WTC11 (cell line): ENCODE measurements around the gene SLC15A2. TPM values are rescaled to one million over a fixed set of nuclear protein-coding genes. Genes with fewer than 3 reads are reported as not detected.
"Not testable (repeated sequence)": the region's sequence is repeated elsewhere in the genome, so short reads cannot be mapped to it uniquely, and the experiment has no call there.

Source experiments
- ATAC-seq: fragments of 200-7000 bp; cut with Tn5 transposase; 2 replicates; pipeline ENCODE4 v1.10.0; 2021; ENCODE audit warnings: mild to moderate bottlenecking, moderate library complexity
- CTCF ChIA-PET: fragments of 300-600 bp; sonication (Branson Sonifier 250); formaldehyde crosslinking; loops from one replicate; lab custom pipeline; 2021; ENCODE audit warnings: antibody characterized with exemption; lab: Charles Lee
- POLR2A ChIA-PET: fragments of 350-600 bp; sonication (Branson Sonifier 250); formaldehyde crosslinking; loops from one replicate; lab custom pipeline; 2021; ENCODE audit warnings: antibody characterized with exemption; lab: Charles Lee
- DNase-seq: peaks from one replicate; pipeline ENCODE4 v3.0.0; 2021; ENCODE audit warnings: low spot score
- H3K27ac Mint-ChIP-seq: 2 replicates; pipeline ENCODE4 v1.8.0; 2021; ENCODE audit warnings: mixed read lengths
- H3K27me3 Mint-ChIP-seq: 2 replicates; pipeline ENCODE4 v1.8.0; 2021; ENCODE audit warnings: low read depth, mild to moderate bottlenecking, moderate library complexity, mixed read lengths
- H3K36me3 Mint-ChIP-seq: 2 replicates; pipeline ENCODE4 v1.8.0; 2021; ENCODE audit warnings: mixed read lengths
- H3K4me1 Mint-ChIP-seq: 2 replicates; pipeline ENCODE4 v1.8.0; 2022; ENCODE audit warnings: mixed read lengths
- H3K4me3 Mint-ChIP-seq: 2 replicates; pipeline ENCODE4 v1.8.0; 2021; ENCODE audit warnings: mild to moderate bottlenecking, moderate library complexity, mixed read lengths
- H3K9me3 Mint-ChIP-seq: 2 replicates; pipeline ENCODE4 v1.8.0; 2021; ENCODE audit warnings: mixed read lengths
- ATF1 ChIP-seq: sonication (generic); formaldehyde crosslinking; IDR thresholded peaks from 2 replicates; pipeline ENCODE4 v1.8.1; 2023; ENCODE audit warnings: mild to moderate bottlenecking, moderate library complexity, missing genetic modification reagents
- ELF4 ChIP-seq: sonication (generic); formaldehyde crosslinking; IDR thresholded peaks from 2 replicates; pipeline ENCODE4 v1.8.1; 2022; ENCODE audit warnings: low read depth, mild to moderate bottlenecking, moderate library complexity, missing genetic modification reagents
- ESRRA ChIP-seq: sonication (generic); formaldehyde crosslinking; IDR thresholded peaks from 2 replicates; pipeline ENCODE4 v1.8.1; 2022; ENCODE audit warnings: mild to moderate bottlenecking, missing genetic modification reagents, borderline replicate concordance
- FOXK1 ChIP-seq: sonication (generic); formaldehyde crosslinking; IDR thresholded peaks from 2 replicates; pipeline ENCODE4 v1.8.0; 2022; ENCODE audit warnings: mild to moderate bottlenecking, moderate library complexity, missing genetic modification reagents
- FOXP1 ChIP-seq: sonication (generic); formaldehyde crosslinking; IDR thresholded peaks from 2 replicates; pipeline ENCODE4 v1.8.0; 2022; ENCODE audit warnings: missing genetic modification reagents, mild to moderate bottlenecking, moderate library complexity, borderline replicate concordance
- GTF2I ChIP-seq: fragments of 250-450 bp; sonication (Bioruptor Pico); conservative IDR thresholded peaks from 2 replicates; pipeline ENCODE4 v1.4.0; 2021; ENCODE audit warnings: mild to moderate bottlenecking
- IRF2 ChIP-seq: sonication (generic); formaldehyde crosslinking; IDR thresholded peaks from 2 replicates; pipeline ENCODE4 v1.8.0; 2022; ENCODE audit warnings: low read depth, missing genetic modification reagents, borderline replicate concordance
- JUN ChIP-seq: sonication (generic); formaldehyde crosslinking; IDR thresholded peaks from 2 replicates; pipeline ENCODE4 v1.8.0; 2023; ENCODE audit warnings: mild to moderate bottlenecking, missing genetic modification reagents
- MYBL2 ChIP-seq: sonication (generic); formaldehyde crosslinking; IDR thresholded peaks from 2 replicates; pipeline ENCODE4 v1.8.1; 2023; ENCODE audit warnings: mild to moderate bottlenecking, moderate library complexity, missing genetic modification reagents
- PRRX2 ChIP-seq: fragments of 250-450 bp; sonication (Bioruptor Pico); IDR thresholded peaks from 2 replicates; pipeline ENCODE4 v1.8.0; 2021; ENCODE audit warnings: mild to moderate bottlenecking
- SMAD4 ChIP-seq: sonication (generic); formaldehyde crosslinking; IDR thresholded peaks from 2 replicates; pipeline ENCODE4 v1.8.0; 2022; ENCODE audit warnings: mild to moderate bottlenecking, missing genetic modification reagents
- SOX15 ChIP-seq: fragments of 250-450 bp; sonication (Bioruptor Pico); IDR thresholded peaks from 2 replicates; pipeline ENCODE4 v1.9.0; 2021; ENCODE audit warnings: mild to moderate bottlenecking
- SP1 ChIP-seq: sonication (generic); formaldehyde crosslinking; conservative IDR thresholded peaks from 2 replicates; pipeline ENCODE4 v1.8.1; 2022; ENCODE audit warnings: missing genetic modification reagents
- TP53 ChIP-seq: sonication (generic); formaldehyde crosslinking; IDR thresholded peaks from 2 replicates; pipeline ENCODE4 v1.8.1; 2023; ENCODE audit warnings: mild to moderate bottlenecking, missing genetic modification reagents
- ZNF423 ChIP-seq: fragments of 250-450 bp; sonication (Bioruptor Pico); IDR thresholded peaks from 2 replicates; pipeline ENCODE4 v2.1.2; 2022; ENCODE audit warnings: mild to moderate bottlenecking, moderate library complexity
- ZNF671 ChIP-seq: fragments of 250-450 bp; sonication (Bioruptor Pico); IDR thresholded peaks from 2 replicates; pipeline ENCODE4 v1.8.0; 2021; ENCODE audit warnings: mild to moderate bottlenecking
- total RNA-seq: library from RNA; stranded (reverse); gene quantifications from 3 replicates; pipeline ENCODE4 v1.2.3, GENCODE V29; 2021
- TF ChIP-seq, protein P1 (sequence below): sonication (generic); formaldehyde crosslinking; IDR thresholded peaks from 2 replicates; pipeline ENCODE4 v1.8.1; 2023; ENCODE audit warnings: mild to moderate bottlenecking, missing genetic modification reagents, moderate library complexity
- TF ChIP-seq, protein P2 (sequence below): sonication (generic); formaldehyde crosslinking; IDR thresholded peaks from 2 replicates; pipeline ENCODE4 v1.8.0; 2023; ENCODE audit warnings: mild to moderate bottlenecking, missing genetic modification reagents
- TF ChIP-seq, protein P3 (sequence below): sonication (generic); formaldehyde crosslinking; IDR thresholded peaks from 2 replicates; pipeline ENCODE4 v1.8.1; 2023; ENCODE audit warnings: mild to moderate bottlenecking, missing genetic modification reagents, borderline replicate concordance
- TF ChIP-seq, protein P4 (sequence below): fragments of 250-450 bp; sonication (Bioruptor Pico); IDR thresholded peaks from 2 replicates; pipeline ENCODE4 v1.9.0; 2021; ENCODE audit warnings: moderate library complexity, mild to moderate bottlenecking, inconsistent platforms, borderline replicate concordance

Gene SLC15A2
- total RNA-seq, 1 experiment from 2014 or later = 2.4 TPM

DNA sequence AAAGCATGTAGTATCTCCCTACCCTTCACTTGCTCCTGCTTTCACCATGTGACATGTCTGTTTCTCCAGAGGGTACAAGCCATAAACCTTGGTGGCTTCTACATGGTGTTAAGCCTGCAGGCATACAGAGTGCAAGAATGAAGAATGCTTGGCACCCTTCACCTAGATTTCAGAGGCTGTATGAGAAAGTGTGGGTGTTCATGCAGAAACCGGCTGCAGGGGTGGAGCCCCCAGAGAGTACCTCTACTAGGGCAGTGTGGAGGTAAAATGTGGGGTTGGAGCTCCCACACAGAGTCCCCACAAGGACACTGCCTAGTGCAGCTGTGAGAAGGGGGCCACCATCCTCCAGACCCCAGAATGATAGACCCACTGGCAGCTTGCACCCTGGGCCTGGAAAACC lies 32.2 kb downstream of the SLC15A2 start (continued):
- TF ChIP-seq, protein P1, sequence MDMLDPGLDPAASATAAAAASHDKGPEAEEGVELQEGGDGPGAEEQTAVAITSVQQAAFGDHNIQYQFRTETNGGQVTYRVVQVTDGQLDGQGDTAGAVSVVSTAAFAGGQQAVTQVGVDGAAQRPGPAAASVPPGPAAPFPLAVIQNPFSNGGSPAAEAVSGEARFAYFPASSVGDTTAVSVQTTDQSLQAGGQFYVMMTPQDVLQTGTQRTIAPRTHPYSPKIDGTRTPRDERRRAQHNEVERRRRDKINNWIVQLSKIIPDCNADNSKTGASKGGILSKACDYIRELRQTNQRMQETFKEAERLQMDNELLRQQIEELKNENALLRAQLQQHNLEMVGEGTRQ = no peak

DNA sequence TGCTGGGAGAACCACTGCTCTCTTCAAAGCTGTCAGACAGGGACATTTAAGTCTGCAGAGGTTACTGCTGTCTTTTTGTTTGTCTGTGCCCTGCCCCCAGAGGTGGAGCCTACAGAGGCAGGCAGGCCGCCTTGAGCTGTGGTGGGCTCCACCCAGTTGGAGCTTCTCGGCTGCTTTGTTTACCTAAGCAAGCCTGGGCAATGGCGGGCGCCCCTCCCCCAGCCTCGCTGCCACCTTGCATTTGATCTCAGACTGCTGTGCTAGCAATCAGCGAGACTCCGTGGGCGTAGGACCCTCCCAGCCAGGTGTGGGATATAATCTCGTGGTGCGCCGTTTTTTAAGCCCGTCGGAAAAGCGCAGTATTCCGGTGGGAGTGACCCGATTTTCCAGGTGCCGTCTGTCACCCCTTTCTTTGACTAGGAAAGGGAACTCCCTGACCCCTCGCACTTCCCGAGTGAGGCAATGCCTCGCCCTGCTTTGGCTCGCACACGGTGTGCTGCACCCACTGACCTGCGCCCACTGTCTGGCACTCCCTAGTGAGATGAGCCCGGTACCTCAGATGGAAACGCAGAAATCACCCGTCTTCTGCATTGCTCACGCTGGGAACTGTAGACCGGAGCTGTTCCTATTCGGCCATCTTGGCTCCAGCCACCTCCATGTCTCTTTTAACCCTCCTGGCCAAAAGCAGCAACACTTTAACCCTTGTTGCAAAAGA lies 44.1 kb downstream of the SLC15A2 start:
- Mint-ChIP-seq H3K4me1 (peaks cover 38% of the 10 kb centered on the region), H3K27ac (peak overlapping the region; percentile 95), H3K36me3 (peaks cover 15% of the 10 kb centered on the region), H3K4me3 (peak overlapping the region; percentile 54)
- H3K27me3 Mint-ChIP-seq, POLR2A ChIA-PET, H3K9me3 Mint-ChIP-seq, ATAC-seq: not testable (repeated sequence)
- peak; percentile 56 for DNase-seq
- 0 out of 2 replicates have a peak, but pooled peaks have one; percentile 52 for TF ChIP-seq FOXK1
- TF ChIP-seq, protein P2, sequence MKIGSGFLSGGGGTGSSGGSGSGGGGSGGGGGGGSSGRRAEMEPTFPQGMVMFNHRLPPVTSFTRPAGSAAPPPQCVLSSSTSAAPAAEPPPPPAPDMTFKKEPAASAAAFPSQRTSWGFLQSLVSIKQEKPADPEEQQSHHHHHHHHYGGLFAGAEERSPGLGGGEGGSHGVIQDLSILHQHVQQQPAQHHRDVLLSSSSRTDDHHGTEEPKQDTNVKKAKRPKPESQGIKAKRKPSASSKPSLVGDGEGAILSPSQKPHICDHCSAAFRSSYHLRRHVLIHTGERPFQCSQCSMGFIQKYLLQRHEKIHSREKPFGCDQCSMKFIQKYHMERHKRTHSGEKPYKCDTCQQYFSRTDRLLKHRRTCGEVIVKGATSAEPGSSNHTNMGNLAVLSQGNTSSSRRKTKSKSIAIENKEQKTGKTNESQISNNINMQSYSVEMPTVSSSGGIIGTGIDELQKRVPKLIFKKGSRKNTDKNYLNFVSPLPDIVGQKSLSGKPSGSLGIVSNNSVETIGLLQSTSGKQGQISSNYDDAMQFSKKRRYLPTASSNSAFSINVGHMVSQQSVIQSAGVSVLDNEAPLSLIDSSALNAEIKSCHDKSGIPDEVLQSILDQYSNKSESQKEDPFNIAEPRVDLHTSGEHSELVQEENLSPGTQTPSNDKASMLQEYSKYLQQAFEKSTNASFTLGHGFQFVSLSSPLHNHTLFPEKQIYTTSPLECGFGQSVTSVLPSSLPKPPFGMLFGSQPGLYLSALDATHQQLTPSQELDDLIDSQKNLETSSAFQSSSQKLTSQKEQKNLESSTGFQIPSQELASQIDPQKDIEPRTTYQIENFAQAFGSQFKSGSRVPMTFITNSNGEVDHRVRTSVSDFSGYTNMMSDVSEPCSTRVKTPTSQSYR (CRISPR knock-in tag) = peak; percentile 67; the same call in 1 of the 2 replicates
- CTCF ChIA-PET = interaction anchor here (1.3 kb wide), 1 partner anchor 44 kb away, joined by 3 read pairs; the partner anchor contains the start of gene SLC15A2

DNA sequence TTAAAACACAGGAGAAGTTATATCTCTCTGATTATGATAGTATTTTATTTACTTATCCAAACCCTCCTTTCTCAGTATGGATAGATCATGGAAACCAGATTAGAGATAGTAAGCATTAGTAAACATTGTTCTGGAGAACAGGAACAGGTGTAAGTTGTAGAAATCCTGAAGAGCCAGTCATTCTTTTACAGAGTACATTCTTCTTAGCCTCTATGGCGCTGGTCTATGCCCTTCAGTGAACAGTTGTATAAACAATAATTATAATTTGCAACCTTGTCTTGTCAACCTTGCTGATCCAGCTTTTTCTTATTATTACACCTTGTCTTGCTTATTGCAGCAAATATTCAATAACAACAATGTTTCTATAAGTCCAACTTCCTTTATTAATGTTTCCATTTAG lies 47.4 kb downstream of the SLC15A2 start:
- POLR2A ChIA-PET = no interaction called here
- ATAC-seq = no peak
- Mint-ChIP-seq H3K27ac (no peak overlapping the region), H3K27me3 (no peaks in the 10 kb centered on the region)
- no peak for TF ChIP-seq TP53
- no peak for TF ChIP-seq FOXP1
- no peak for TF ChIP-seq IRF2
- no peak for TF ChIP-seq PRRX2 (CRISPR knock-in tag)
- TF ChIP-seq, all 79 proteins: peak for 0
- peaks cover 38% of the 10 kb centered on the region for H3K4me1 Mint-ChIP-seq
- DNase-seq = no peak
- H3K36me3 Mint-ChIP-seq = peaks cover 13% of the 10 kb centered on the region
- peaks cover 6% of the 10 kb centered on the region; the same call in 1 of the 2 replicates for H3K9me3 Mint-ChIP-seq
- H3K4me3 Mint-ChIP-seq = no peak overlapping the region
- CTCF ChIA-PET = interaction anchor here (0.9 kb wide), 1 partner anchor 10 kb away, joined by 3 read pairs; no protein-coding TSS in a partner anchor

DNA sequence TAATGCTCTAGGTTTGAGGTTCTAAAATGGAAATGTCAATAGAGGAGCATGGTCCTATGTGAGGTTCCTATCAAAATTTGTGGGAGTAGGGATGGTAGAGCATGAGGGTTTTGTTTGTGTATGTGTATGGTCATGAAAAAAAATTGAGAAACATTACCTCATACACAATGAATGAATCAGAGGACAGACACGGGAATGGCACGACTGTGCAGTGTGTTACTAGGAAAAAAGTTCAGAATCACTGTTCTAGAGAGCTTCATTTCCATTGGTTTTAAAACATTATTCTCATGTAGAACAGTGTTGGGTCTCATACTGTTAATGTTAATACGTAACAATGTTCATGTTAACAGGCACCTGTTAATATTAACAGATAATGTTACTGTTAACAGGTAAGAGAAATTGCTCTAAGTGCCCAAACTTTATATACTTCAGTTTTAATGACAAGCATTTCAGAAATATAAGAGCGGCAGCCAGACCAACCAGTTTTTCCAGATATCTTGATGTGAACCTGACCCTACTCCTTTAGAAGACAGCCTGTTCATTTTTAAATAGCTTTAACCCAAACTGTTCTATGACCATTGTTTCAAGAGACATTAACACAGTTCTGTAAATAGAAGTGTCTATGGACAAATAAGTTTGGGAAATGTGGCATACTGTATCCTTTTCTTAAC lies 48.0 kb downstream of the SLC15A2 start:
- H3K27ac Mint-ChIP-seq = no peak overlapping the region
- CTCF ChIA-PET = no interaction called here
- ATAC-seq (no peak), DNase-seq (no peak)
- peaks cover 38% of the 10 kb centered on the region for H3K4me1 Mint-ChIP-seq
- H3K4me3 Mint-ChIP-seq = no peak overlapping the region
- H3K27me3 Mint-ChIP-seq = no peaks in the 10 kb centered on the region
- H3K36me3 Mint-ChIP-seq = peaks cover 13% of the 10 kb centered on the region
- POLR2A ChIA-PET = no interaction called here
- peaks cover 6% of the 10 kb centered on the region; the same call in 1 of the 2 replicates for H3K9me3 Mint-ChIP-seq
- TF ChIP-seq MYBL2 (no peak), SOX15 (CRISPR knock-in tag) (no peak), ESRRA (no peak), ZNF423 (CRISPR knock-in tag) (no peak), JUN (CRISPR knock-in tag) (no peak), ELF4 (CRISPR knock-in tag) (no peak), SMAD4 (CRISPR knock-in tag) (no peak), GTF2I (no peak), ATF1 (CRISPR knock-in tag) (no peak), FOXP1 (no peak), FOXK1 (no peak), SP1 (CRISPR knock-in tag) (no peak), ZNF671 (CRISPR knock-in tag) (no peak)
- TF ChIP-seq, protein P1 = no peak
- TF ChIP-seq, protein P3, sequence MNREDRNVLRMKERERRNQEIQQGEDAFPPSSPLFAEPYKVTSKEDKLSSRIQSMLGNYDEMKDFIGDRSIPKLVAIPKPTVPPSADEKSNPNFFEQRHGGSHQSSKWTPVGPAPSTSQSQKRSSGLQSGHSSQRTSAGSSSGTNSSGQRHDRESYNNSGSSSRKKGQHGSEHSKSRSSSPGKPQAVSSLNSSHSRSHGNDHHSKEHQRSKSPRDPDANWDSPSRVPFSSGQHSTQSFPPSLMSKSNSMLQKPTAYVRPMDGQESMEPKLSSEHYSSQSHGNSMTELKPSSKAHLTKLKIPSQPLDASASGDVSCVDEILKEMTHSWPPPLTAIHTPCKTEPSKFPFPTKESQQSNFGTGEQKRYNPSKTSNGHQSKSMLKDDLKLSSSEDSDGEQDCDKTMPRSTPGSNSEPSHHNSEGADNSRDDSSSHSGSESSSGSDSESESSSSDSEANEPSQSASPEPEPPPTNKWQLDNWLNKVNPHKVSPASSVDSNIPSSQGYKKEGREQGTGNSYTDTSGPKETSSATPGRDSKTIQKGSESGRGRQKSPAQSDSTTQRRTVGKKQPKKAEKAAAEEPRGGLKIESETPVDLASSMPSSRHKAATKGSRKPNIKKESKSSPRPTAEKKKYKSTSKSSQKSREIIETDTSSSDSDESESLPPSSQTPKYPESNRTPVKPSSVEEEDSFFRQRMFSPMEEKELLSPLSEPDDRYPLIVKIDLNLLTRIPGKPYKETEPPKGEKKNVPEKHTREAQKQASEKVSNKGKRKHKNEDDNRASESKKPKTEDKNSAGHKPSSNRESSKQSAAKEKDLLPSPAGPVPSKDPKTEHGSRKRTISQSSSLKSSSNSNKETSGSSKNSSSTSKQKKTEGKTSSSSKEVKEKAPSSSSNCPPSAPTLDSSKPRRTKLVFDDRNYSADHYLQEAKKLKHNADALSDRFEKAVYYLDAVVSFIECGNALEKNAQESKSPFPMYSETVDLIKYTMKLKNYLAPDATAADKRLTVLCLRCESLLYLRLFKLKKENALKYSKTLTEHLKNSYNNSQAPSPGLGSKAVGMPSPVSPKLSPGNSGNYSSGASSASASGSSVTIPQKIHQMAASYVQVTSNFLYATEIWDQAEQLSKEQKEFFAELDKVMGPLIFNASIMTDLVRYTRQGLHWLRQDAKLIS (CRISPR knock-in tag) = no peak
- TF ChIP-seq, protein P4, sequence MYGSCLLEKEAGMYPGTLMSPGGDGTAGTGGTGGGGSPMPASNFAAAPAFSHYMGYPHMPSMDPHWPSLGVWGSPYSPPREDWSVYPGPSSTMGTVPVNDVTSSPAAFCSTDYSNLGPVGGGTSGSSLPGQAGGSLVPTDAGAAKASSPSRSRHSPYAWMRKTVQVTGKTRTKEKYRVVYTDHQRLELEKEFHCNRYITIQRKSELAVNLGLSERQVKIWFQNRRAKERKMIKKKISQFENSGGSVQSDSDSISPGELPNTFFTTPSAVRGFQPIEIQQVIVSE (CRISPR knock-in tag) = no peak
